Hematopoietic multipotent progenitor cell (in vitro differentiated cells): Measurements from ENCODE around the gene SLC2A4. TPM values are rescaled to one million over a fixed set of nuclear protein-coding genes. Genes with fewer than 3 reads are reported as not detected.
A peak's percentile ranks its signal among the peaks of the same experiment; 100 is the strongest.

Experiments
- DNase-seq, 3 donors: peaks; one replicate each; pipeline ENCODE4 v3.0.0-alpha.2; 2011 to 2015; ENCODE audit warnings: low read depth in 2 of 3, low spot score in 2 of 3
- total RNA-seq: library from RNA; depleted of rRNA; stranded (reverse); fragments of >200 nt; gene quantifications from one replicate; pipeline ENCODE4 v1.2.3, GENCODE V29; 2012

Gene SLC2A4
- total RNA-seq, 1 donor: 1.9 TPM

GRCh38 chr17:7295230-7296180, 14.0 kb downstream of the SLC2A4 start:
- peak in 1 of 3 donors; percentile 13 for DNase-seq

GRCh38 chr17:7296189-7296861, 14.8 kb downstream of the SLC2A4 start:
- peak in 2 of 3 donors; percentile 63 to 72 for DNase-seq

GRCh38 chr17:7304179-7304578, 22.7 kb downstream of the SLC2A4 start:
- no peak for DNase-seq

GRCh38 chr17:7306911-7307685, 25.6 kb downstream of the SLC2A4 start, which contains the start of gene EIF5A:
TSS of gene EIF5A (plus strand) at chr17:7307628. CDS start at chr17:7309636, 2,008 bp downstream.
- peak; percentile 100 for DNase-seq

- peak; percentile 40 to 44 (median 43) for DNase-seq
Measured at GRCh38 chr17:7307686-7308624, 26.4 kb downstream of the SLC2A4 start.

- DNase-seq: peak; percentile 76 to 95 (median 95)
Measured at GRCh38 chr17:7308625-7309433, 27.3 kb downstream of the SLC2A4 start.

- DNase-seq: no peak
Measured at GRCh38 chr17:7309628-7310027, 28.1 kb downstream of the SLC2A4 start.

- DNase-seq: no peak
Measured at GRCh38 chr17:7311110-7311705, 29.7 kb downstream of the SLC2A4 start.

- DNase-seq: no peak
Measured at GRCh38 chr17:7312432-7313087, 31.0 kb downstream of the SLC2A4 start.

GRCh38 chr17:7313088-7313889, 31.8 kb downstream of the SLC2A4 start:
- DNase-seq: peak in 1 of 3 donors; percentile 37

GRCh38 chr17:7313890-7314718, 32.6 kb downstream of the SLC2A4 start:
- no peak for DNase-seq

- peak; percentile 86 to 90 (median 89) for DNase-seq
Measured at GRCh38 chr17:7314719-7315569, 33.4 kb downstream of the SLC2A4 start, which contains the start of gene GPS2. TSS of gene GPS2 (minus strand) at chr17:7315360. CDS start at chr17:7315052, 308 bp downstream.

- no peak for DNase-seq
Measured at GRCh38 chr17:7315570-7316235, 34.2 kb downstream of the SLC2A4 start.

- DNase-seq: no peak
Measured at GRCh38 chr17:7317161-7317803, 35.8 kb downstream of the SLC2A4 start.
